EL (cell line): ENCODE results near the gene CACNA1F.
"Not testable (repeated sequence)": the region's sequence is repeated elsewhere in the genome, so short reads cannot be mapped to it uniquely, and the experiment has no call there.

Experiments used
- DNase-seq: peaks from one replicate; pipeline ENCODE4 v3.0.0-alpha.2; 2016

CACNA1F gene

GRCh38 chrX:49193542-49193964, 39.6 kb downstream of the CACNA1F start:
- DNase-seq: no peak

- no peak for DNase-seq
Observed at GRCh38 chrX:49192722-49193328, 40.3 kb downstream of the CACNA1F start.

- no peak for DNase-seq
Observed at GRCh38 chrX:49191574-49192011, 41.5 kb downstream of the CACNA1F start.

GRCh38 chrX:49190821-49191573, 42.1 kb downstream of the CACNA1F start:
- DNase-seq: peak; percentile 97

GRCh38 chrX:49189606-49190005, 43.5 kb downstream of the CACNA1F start:
- no peak for DNase-seq

DNA sequence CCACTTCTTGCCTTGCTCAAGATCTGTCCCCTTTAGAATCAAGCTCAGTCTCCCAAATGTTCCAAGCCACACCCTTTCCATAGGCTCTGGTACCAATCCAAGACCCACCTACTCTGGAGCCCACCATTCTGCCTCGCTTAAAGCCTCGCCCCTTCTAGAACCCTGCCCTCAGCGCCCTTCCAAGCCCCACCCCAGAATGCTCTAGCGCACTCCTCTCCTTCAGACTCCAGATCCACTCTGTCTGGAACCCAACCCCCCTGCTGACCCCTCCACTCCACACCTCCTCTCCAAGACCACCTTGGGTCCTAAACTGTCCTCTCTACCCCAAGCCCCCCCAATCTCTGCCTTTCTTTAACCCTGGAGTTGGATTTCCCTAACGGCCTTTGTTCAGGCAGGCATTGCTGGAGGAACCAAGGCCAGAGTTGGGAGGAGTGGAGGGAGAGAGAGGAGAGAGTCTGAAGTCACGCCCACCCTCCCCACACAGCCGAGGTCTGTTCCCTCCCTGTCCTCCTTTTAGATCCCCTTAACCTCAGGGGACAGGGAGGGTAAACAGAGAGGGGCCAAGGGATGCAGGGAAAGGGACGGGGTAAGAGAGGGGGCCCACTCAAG, 44.6 kb downstream of the CACNA1F start:
- DNase-seq: no peak

DNA sequence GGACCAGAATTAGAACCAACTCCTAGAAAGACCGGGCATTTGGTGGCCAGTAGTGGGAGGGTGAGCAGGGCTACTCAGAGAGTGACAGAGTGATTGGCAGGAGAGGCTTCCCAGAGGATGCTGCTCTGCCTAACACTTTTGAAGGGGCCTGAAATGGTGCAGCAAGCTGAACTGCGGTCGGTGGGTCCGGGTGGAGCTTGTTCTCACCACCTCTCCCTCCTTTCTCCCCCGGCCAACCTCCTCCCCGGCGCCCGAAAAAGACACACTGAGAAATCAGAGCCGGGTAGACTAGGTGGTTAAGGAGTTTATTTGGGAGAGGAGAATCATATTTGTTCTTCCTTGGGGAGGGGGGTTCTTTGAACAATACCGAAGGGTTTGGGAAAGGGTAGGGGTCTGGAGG, 45.6 kb downstream of the CACNA1F start:
- no peak for DNase-seq

DNA sequence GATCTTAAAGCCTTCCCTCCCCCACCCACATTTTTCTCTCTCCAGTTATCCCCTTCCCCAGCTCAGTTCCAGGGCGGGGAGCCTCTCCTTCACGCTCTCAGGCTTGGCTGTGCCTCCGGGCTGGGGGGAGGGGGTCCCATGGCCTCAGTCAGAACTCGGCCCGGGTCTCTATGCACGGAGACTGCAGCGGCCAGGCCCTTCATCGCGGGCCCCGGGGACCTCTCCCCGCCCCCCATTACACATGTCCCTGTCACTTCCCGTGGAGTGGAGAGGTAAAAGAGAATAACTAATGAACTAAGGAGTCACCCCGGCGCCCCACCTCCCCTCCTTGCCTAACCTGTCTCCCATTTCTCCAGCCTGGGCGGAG, 46.1 kb downstream of the CACNA1F start:
- no peak for DNase-seq

DNA sequence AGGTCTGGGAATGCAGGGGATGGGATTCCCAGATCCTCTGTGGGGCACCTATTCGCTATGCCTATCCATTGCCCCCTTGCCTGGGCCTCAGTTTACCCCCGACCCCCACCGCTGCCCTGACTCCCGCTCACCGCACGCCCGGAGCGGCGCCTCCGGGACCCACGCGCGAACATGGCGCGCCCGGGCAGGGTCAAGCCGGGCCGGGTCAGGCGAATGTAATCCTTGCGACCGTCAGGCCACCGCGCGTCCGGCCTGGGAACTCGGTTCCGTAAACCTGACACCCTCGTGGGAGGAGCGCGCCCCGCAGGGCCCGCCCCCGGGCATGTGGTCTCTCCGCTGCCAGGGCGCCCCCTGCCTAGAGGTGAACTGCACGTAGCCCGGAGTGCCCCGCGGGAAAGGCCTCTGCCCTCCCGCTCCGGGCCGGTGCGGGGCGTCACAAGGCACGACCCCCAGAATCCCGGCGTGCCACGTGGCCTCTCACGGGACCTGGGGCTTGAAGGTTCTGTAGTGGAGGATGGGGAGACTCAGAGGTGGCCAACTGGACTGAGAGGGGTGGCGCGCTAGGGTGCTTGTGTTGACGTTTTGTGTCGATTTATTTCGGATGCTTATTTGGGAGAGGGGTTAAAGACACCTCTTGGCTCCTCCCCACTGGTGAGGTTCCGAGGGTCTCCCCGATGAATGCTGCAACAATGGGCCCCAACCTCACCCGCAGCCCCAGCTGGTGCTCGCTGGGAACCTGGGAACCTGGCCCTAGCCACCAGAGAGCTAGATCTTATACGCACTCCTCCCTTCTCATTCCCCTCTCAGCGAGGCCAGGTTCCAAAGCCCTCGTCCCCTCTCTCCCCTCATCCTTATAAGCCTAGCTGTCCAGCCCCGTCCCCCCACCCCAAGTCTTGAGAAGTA, 46.8 kb downstream of the CACNA1F start, which contains the start of gene PRICKLE3:
PRICKLE3 (minus strand) TSS at position 249 of the 903 bp plus-strand sequence; CDS start at position 173, 76 bp downstream.
- DNase-seq: peak; percentile 64

DNA sequence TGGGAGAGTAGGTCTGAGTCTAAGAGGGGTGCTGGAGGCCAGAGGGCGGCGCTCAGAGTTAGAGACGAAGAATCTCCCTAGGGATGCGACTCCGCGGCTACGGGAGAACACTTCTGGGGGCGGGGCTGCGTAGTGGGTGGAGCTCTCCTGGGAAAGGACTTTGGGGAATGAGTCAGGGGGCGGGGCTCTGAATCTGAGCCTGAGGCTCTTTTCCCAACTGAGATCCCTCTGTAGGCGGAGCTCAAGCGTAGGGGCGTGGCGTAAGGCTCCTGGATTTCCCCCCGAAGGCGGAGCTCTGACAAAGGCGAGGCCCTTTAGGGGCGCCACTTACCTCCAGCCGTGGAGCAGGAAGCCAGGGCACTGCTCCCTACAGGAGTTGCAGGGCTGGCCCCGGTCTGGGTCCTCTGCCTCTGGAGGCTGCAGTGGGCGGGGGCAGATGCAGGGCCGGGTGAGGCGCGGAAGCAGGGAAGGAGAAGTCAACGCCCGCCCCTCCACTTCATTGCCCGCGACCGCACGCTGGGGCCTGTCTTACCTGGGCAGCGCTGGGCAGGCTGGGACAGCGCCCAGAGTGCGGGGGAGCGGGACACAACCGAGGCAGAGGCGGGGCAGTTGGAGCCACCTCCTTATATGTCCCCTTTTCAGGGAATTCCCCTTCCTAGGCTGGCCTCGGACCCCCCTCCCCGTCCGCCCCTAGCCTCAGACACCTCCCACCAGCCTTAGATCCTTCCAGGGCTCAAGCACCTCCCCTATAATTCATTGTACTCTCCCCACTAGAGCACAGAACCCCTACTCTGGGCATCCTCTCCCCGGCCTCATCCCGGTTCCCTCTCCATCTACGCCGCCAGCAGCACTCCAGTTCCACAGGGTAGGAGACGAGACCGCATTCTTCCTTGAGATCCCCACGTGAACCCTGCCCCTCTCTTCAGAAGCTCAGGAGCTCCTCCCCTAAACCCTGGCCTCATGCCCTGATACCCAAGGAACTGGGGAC, 48.6 kb downstream of the CACNA1F start:
- DNase-seq: peak; percentile 91

DNA sequence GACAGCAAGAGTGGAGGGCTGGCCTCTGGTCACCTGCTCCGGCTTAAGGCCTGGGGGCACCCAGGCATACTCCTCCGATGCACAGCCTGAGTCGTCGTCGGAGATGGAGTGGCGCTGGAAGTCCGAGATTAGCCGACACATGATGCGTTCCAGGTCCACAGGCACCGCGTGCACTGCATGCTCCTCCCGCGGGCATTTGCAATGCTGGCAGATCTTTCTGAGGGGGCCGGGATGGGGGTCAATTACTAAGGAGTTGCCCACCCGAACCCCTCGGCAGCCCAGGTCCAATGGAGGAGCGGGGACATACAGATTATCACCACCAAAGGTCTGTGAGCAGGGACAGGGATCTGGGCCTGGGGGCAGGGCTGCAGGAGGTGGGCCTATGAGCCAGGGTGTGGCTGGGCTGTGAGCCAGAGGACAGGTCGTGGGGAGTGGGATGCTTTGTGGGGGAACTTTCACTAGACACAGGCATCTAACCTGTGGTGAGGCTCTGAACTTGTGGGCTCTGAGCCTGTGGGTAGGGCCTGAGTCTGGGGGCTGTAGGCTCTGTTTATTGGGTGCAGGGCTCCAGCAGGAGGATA, 49.3 kb downstream of the CACNA1F start:
- DNase-seq: no peak

DNA sequence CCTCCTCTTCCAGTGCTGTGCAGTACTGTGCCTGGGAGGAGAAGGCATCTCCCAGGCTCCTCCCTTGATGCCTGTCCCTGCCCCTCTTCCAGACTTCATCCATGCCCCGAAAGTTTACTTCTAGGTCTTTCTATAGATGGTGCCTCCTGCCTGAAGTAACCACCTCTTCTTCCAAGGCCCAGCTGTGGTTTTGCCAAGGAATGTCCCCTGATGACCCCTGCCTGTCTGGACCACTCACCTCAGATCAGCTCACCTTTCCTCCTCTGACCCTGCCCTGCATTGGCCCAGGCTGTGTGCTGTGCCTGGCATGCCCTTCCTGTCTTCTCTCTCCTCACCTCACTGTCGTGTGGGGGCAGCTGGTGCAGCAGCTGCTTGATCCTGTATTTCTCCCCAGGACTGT, 53.8 kb downstream of the CACNA1F start:
- DNase-seq: no peak

DNA sequence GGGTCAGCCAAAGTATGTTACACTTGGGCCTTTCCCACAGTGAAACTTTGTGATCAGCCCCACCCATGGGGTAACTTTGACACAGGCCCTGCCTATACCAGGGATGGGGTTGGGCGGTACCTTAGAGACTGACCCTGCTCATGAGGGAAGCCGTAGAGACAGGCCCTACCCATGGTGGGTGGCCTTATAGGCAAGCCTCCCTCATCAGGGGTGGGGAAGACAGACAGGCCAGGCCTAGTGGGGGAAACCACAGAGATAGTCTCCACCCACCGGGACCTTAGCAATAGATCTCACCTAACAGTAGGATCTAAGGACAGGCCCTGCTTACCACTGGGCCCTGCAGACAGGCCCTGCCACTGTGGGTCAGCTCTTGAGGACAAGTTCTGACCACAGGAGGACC, 54.6 kb downstream of the CACNA1F start:
- DNase-seq: no peak

DNA sequence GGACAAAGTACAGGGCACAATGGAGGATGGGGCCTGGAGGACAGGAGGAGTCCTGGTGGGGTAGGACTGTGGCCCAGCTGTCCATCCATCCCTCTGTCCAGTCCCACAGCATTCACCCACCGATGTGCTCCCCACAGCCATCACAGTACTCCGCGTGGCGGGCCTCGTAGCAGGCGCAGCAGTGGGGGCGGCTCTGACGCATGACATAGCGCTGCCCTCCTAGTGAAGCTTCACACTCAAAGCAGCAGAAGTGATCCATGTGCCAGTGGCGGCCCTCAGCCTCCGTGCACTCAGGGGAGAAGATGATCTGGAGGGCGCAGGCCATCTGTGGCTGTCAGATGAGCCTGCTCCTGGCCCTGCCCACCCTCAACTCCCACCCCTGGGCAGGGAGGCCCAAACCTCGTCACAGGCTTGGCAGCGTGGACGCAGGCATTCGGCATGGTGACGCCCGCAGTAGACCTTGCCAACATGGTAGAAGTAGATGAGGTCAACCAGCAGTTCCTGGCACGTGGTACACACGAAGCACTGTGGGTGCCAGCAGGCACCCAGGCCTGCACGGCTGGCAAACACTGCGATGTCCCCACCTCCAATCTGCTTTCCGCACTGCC, 55.2 kb downstream of the CACNA1F start:
- DNase-seq: no peak

- no peak for DNase-seq
Observed at GRCh38 chrX:49177338-49177833, 55.8 kb downstream of the CACNA1F start.

GRCh38 chrX:49176421-49177326, 56.5 kb downstream of the CACNA1F start:
- DNase-seq: no peak

DNA sequence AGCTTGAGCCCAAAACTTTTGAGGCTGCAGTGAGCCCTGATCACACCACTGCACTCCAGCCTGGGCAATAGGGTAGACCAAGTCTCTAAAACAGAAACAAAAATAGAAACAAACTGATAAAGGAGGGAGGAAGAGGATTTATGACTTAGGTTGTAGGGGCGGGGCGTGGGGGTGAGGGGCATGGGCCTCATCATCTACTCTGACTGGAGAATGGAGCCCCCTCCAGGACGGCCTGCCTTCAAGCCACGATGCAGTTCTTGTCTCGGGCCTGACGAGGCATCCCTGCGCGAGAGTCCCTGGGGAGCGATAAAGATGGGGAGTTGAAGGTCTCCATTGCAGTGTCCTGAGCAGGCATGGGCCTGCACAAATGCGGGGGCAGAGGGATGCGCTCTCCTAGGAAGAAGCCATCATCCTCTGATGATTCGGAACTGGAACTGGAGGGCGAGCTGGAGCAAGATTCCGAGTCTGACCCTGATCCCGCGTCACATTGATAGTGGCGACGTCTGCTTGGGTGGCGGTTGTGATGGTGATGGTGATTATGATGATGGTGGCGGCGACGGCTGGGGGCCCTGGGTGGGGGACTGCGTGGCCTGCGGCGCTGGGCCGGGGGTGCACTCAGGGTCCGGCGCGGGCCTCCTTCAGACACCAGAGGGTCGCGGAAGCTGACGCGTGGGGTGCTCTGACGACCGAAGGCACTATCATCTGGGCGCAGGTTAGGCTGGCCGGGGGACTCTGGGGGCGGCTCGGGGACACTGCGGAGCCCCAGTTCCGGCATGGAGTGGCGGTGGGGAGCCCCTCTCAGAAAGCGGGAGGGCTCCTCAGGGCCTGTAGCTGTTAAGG, 57.5 kb downstream of the CACNA1F start:
- DNase-seq: no peak

DNA sequence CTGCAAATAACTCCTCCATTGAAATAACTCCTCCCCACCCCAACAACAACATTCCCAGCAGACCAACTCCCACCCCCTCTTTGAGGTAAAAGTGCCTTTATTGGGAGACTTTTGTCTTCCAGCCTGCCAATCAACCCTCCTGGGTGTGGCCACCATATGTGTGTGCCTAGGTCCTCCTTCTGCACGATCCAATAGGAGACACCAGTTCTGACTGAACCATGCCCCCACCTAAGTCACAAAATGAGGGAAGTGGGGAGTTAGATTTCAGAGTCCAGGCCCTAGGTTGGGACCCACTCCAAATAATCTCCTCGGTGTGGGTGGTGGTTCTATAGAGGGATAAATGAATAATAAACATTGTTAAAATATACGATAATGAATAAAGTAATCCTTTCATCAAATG, 58.4 kb downstream of the CACNA1F start:
- no peak for DNase-seq

- not testable (repeated sequence) for DNase-seq
Observed at GRCh38 chrX:49173544-49173943, 59.6 kb downstream of the CACNA1F start.
